Measurements from ENCODE around the gene ERO1B. TPM values are rescaled to one million over a fixed set of nuclear protein-coding genes. Genes with fewer than 3 reads are reported as not detected.

The ERO1B gene
- total RNA-seq, 2 experiments from 2014 or later: 15.2 to 16.5 TPM

DNA sequence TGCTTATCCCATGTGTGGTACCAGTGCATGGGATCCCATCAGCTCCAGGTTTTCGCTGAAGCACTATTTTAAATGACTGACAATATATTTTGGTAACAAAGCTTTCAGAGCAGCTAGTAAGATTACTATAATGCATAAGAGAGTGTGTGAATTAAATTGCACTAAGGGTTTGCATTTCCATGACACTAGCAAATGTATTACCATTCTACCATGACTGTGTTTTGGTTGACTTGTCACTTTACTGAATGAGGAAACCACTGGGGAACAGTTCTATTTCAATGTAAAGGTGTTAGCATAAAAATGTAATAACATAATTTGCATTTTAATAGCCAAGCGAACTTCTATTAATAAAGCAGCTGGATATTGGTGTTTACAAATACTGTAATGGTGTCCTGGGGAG lies 31.7 kb upstream of the ERO1B start:
- Histone ChIP-seq H3K27me3 (ENCODE audit: control insufficient read depth in 1 of 2, insufficient read depth in 2 of 2, low read length in 2 of 2) (no peaks in the 10 kb centered on the region), H3K9me3 (ENCODE audit: control insufficient read depth in 1 of 2, insufficient read depth in 1 of 2, low read length in 2 of 2) (no peaks in the 10 kb centered on the region), H3K36me3 (ENCODE audit: insufficient read depth, low read length) (no peaks in the 10 kb centered on the region), H3K4me1 (ENCODE audit: insufficient read depth, low read length) (no peaks in the 10 kb centered on the region), H3K4me3 (ENCODE audit: low read length) (no peak overlapping the region), H3K27ac (ENCODE audit: low read depth in 1 of 2, low read length in 2 of 2) (no peak overlapping the region)
- DNase-seq (no peak), ATAC-seq (ENCODE audit: poor library complexity) (no peak)
- CTCF ChIA-PET: no interaction called here
- H3K4me1 Mint-ChIP-seq (ENCODE audit: low read depth): no peaks in the 10 kb centered on the region
- TF ChIP-seq CTCF (IDR thresholded peaks at IDR 0.05): no peak
- POLR2A ChIA-PET: no interaction called here
- intact Hi-C loops (cut with DNase I, micrococcal nuclease): no loop called here
- H3K4me3 Mint-ChIP-seq: no peak overlapping the region
- H3K27me3 Mint-ChIP-seq: peaks cover 18% of the 10 kb centered on the region
- H3K9me3 Mint-ChIP-seq: no peaks in the 10 kb centered on the region
- no peak overlapping the region for H3K27ac Mint-ChIP-seq
- H3K36me3 Mint-ChIP-seq (ENCODE audit: low read depth): no peaks in the 10 kb centered on the region

- intact Hi-C loops (cut with DNase I, micrococcal nuclease): no loop called here
- Histone ChIP-seq H3K36me3 (ENCODE audit: insufficient read depth, low read length) (no peaks in the 10 kb centered on the region), H3K4me1 (ENCODE audit: insufficient read depth, low read length) (no peaks in the 10 kb centered on the region), H3K9me3 (ENCODE audit: control insufficient read depth in 1 of 2, insufficient read depth in 1 of 2, low read length in 2 of 2) (no peaks in the 10 kb centered on the region), H3K27ac (ENCODE audit: low read depth in 1 of 2, low read length in 2 of 2) (no peak overlapping the region), H3K4me3 (ENCODE audit: low read length) (no peak overlapping the region), H3K27me3 (ENCODE audit: control insufficient read depth in 1 of 2, insufficient read depth in 2 of 2, low read length in 2 of 2) (no peaks in the 10 kb centered on the region)
- no peak for DNase-seq
- CTCF ChIA-PET: no interaction called here
- H3K36me3 Mint-ChIP-seq (ENCODE audit: low read depth): no peaks in the 10 kb centered on the region
- POLR2A ChIA-PET: no interaction called here
- no peak for ATAC-seq (ENCODE audit: poor library complexity)
- H3K4me3 Mint-ChIP-seq: no peak overlapping the region
- H3K27me3 Mint-ChIP-seq: peaks cover 16% of the 10 kb centered on the region
- no peak overlapping the region for H3K27ac Mint-ChIP-seq
- no peak for TF ChIP-seq CTCF (IDR thresholded peaks at IDR 0.05)
- H3K9me3 Mint-ChIP-seq: no peaks in the 10 kb centered on the region
- H3K4me1 Mint-ChIP-seq (ENCODE audit: low read depth): no peaks in the 10 kb centered on the region
Observed at GRCh38 chr1:236311040-236311439, 29.3 kb upstream of the ERO1B start.

- H3K36me3 ChIP-seq (ENCODE audit: insufficient read depth, low read length): no peaks in the 10 kb centered on the region
- no peak for TF ChIP-seq CTCF (IDR thresholded peaks at IDR 0.05)
- no peaks in the 10 kb centered on the region for H3K36me3 Mint-ChIP-seq (ENCODE audit: low read depth)
- no peak overlapping the region for H3K27ac ChIP-seq (ENCODE audit: low read depth in 1 of 2, low read length in 2 of 2)
- no peak overlapping the region for H3K4me3 ChIP-seq (ENCODE audit: low read length)
- no peaks in the 10 kb centered on the region for H3K9me3 ChIP-seq (ENCODE audit: control insufficient read depth in 1 of 2, insufficient read depth in 1 of 2, low read length in 2 of 2)
- ChIA-PET POLR2A (no interaction called here), CTCF (no interaction called here)
- H3K4me3 Mint-ChIP-seq: no peak overlapping the region
- H3K9me3 Mint-ChIP-seq: no peaks in the 10 kb centered on the region
- H3K4me1 ChIP-seq (ENCODE audit: insufficient read depth, low read length): no peaks in the 10 kb centered on the region
- DNase-seq: no peak
- H3K27ac Mint-ChIP-seq: no peak overlapping the region
- no peaks in the 10 kb centered on the region for H3K27me3 ChIP-seq (ENCODE audit: control insufficient read depth in 1 of 2, insufficient read depth in 2 of 2, low read length in 2 of 2)
- H3K27me3 Mint-ChIP-seq: peaks cover 4% of the 10 kb centered on the region
- H3K4me1 Mint-ChIP-seq (ENCODE audit: low read depth): no peaks in the 10 kb centered on the region
- intact Hi-C loops (cut with DNase I, micrococcal nuclease): no loop called here
- ATAC-seq (ENCODE audit: poor library complexity): no peak
Observed at GRCh38 chr1:236308827-236309226, 27.1 kb upstream of the ERO1B start.

Data from CD4-positive, alpha-beta T cell (primary cell).